Activated CD8-positive, alpha-beta T cell treated with anti-CD3 and anti-CD28 coated beads for 36 hours (primary cell): Measurements from ENCODE around the gene NADK2. TPM values are rescaled to one million over a fixed set of nuclear protein-coding genes. Genes with fewer than 3 reads are reported as not detected.

Experiments
- ATAC-seq: fragments of 200-7000 bp; cut with Tn5 transposase; one replicate; pipeline ENCODE4 v1.10.0; 2021; ENCODE audit warnings: mild to moderate bottlenecking, moderate library complexity
- CTCF ChIA-PET: fragments of 350-600 bp; sonication (Branson Sonifier 250); formaldehyde crosslinking; loops from one replicate; lab custom pipeline; 2021; ENCODE audit warnings: antibody characterized with exemption; lab: Charles Lee
- POLR2A ChIA-PET: fragments of 350-600 bp; sonication (Branson Sonifier 250); formaldehyde crosslinking; loops from one replicate; lab custom pipeline; 2021; ENCODE audit warnings: antibody characterized with exemption; lab: Charles Lee
- DNase-seq: peaks from one replicate; pipeline ENCODE4 v3.0.0-alpha.2; 2020
- H3K27ac Mint-ChIP-seq: one replicate; pipeline ENCODE4 v1.8.0; 2021; ENCODE audit warnings: mild to moderate bottlenecking, mixed read lengths
- H3K27me3 Mint-ChIP-seq: one replicate; pipeline ENCODE4 v1.8.0; 2021; ENCODE audit warnings: mixed read lengths
- H3K36me3 Mint-ChIP-seq: one replicate; pipeline ENCODE4 v1.8.0; 2021; ENCODE audit warnings: low read depth, mixed read lengths
- H3K4me1 Mint-ChIP-seq: one replicate; pipeline ENCODE4 v1.8.0; 2021; ENCODE audit warnings: low read depth, mixed read lengths
- H3K4me3 Mint-ChIP-seq: one replicate; pipeline ENCODE4 v1.8.0; 2021; ENCODE audit warnings: mild to moderate bottlenecking, moderate library complexity, mixed read lengths
- H3K9me3 Mint-ChIP-seq: one replicate; pipeline ENCODE4 v1.8.0; 2021; ENCODE audit warnings: mixed read lengths
- CTCF ChIP-seq: fragments of 200-600 bp; IDR thresholded peaks from one replicate; pipeline ENCODE4 v1.8.0; 2022; ENCODE audit warnings: antibody characterized with exemption, mild to moderate bottlenecking
- intact Hi-C: fragments of 100-400 bp; cut with micrococcal nuclease; formaldehyde crosslinking; loops from one replicate; pipeline ENCODE4 v1.10.0; 2022
- total RNA-seq, 2 experiments: library from RNA; stranded (reverse); gene quantifications; one replicate each; pipeline ENCODE4 v1.2.3, GENCODE V29; 2021

The NADK2 gene
- total RNA-seq, 2 experiments from 2014 or later = 22.7 to 25.2 TPM

GRCh38 chr5:36174119-36174518, 67.6 kb downstream of the NADK2 start:
- TF ChIP-seq CTCF = no peak
- no peak for DNase-seq
- Mint-ChIP-seq H3K4me3 (no peak overlapping the region), H3K9me3 (no peaks in the 10 kb centered on the region), H3K36me3 (peaks cover 56% of the 10 kb centered on the region), H3K27me3 (no peaks in the 10 kb centered on the region), H3K27ac (no peak overlapping the region), H3K4me1 (peaks cover 7% of the 10 kb centered on the region)
- POLR2A ChIA-PET = interaction anchor here (0.6 kb wide), 1 partner anchor 23 kb away, joined by 3 read pairs; the partner anchor contains the start of gene LMBRD2
- intact Hi-C loops = no loop called here
- no peak for ATAC-seq
- CTCF ChIA-PET = no interaction called here

GRCh38 chr5:36173426-36173825, 68.3 kb downstream of the NADK2 start:
- H3K36me3 Mint-ChIP-seq = peaks cover 59% of the 10 kb centered on the region
- no peaks in the 10 kb centered on the region for H3K9me3 Mint-ChIP-seq
- no peaks in the 10 kb centered on the region for H3K27me3 Mint-ChIP-seq
- no peak for ATAC-seq
- H3K27ac Mint-ChIP-seq = no peak overlapping the region
- no peak for TF ChIP-seq CTCF
- ChIA-PET CTCF (no interaction called here), POLR2A (no interaction called here)
- DNase-seq = no peak
- H3K4me1 Mint-ChIP-seq = peaks cover 11% of the 10 kb centered on the region
- intact Hi-C loops = no loop called here
- no peak overlapping the region for H3K4me3 Mint-ChIP-seq

- H3K9me3 Mint-ChIP-seq = no peaks in the 10 kb centered on the region
- H3K4me1 Mint-ChIP-seq = peaks cover 11% of the 10 kb centered on the region
- no peak for TF ChIP-seq CTCF
- H3K36me3 Mint-ChIP-seq = peaks cover 62% of the 10 kb centered on the region
- ChIA-PET POLR2A (no interaction called here), CTCF (interaction anchor here (1.1 kb wide), 1 partner anchor 66 kb away, joined by 3 read pairs; no protein-coding TSS in a partner anchor)
- H3K27ac Mint-ChIP-seq = no peak overlapping the region
- intact Hi-C loops = no loop called here
- DNase-seq (no peak), ATAC-seq (no peak)
- H3K4me3 Mint-ChIP-seq = no peak overlapping the region
- no peaks in the 10 kb centered on the region for H3K27me3 Mint-ChIP-seq
Observed at GRCh38 chr5:36172599-36172998, 69.1 kb downstream of the NADK2 start.

- DNase-seq (no peak), ATAC-seq (no peak)
- ChIA-PET POLR2A (no interaction called here), CTCF (no interaction called here)
- intact Hi-C loops = no loop called here
- Mint-ChIP-seq H3K9me3 (no peaks in the 10 kb centered on the region), H3K4me1 (peaks cover 3% of the 10 kb centered on the region), H3K27ac (no peak overlapping the region), H3K36me3 (peaks cover 68% of the 10 kb centered on the region), H3K27me3 (no peaks in the 10 kb centered on the region), H3K4me3 (no peak overlapping the region)
- TF ChIP-seq CTCF = no peak
Observed at GRCh38 chr5:36170832-36171424, 70.8 kb downstream of the NADK2 start.

GRCh38 chr5:36168737-36169136, 73.0 kb downstream of the NADK2 start:
- POLR2A ChIA-PET = interaction anchor here (1.1 to 2.3 kb wide), 2 partner anchors 15 to 18 kb away, joined by 4 to 9 read pairs; partner anchors contain the start of gene LMBRD2
- ATAC-seq (no peak), DNase-seq (no peak)
- Mint-ChIP-seq H3K36me3 (peaks cover 63% of the 10 kb centered on the region), H3K9me3 (no peaks in the 10 kb centered on the region), H3K4me1 (peaks cover 3% of the 10 kb centered on the region), H3K27ac (no peak overlapping the region), H3K4me3 (no peak overlapping the region), H3K27me3 (no peaks in the 10 kb centered on the region)
- no peak for TF ChIP-seq CTCF
- CTCF ChIA-PET = no interaction called here
- intact Hi-C loops = no loop called here
